Keratinocyte (primary cell): ENCODE measurements around the gene FMR1. TPM values are rescaled to one million over a fixed set of nuclear protein-coding genes. Genes with fewer than 3 reads are reported as not detected.

ENCODE experiments used
- DNase-seq: peaks from one replicate; pipeline ENCODE4 v3.0.0-alpha.2; 2011; ENCODE audit warnings: low read depth, missing footprints, low spot score
- FAIRE-seq: peaks from 2 replicates; lab custom pipeline; 2011; peaks lifted over from hg19 to GRCh38; lab: Jason Lieb, UNC
- H2AFZ ChIP-seq: 2 replicates; pipeline ENCODE4 v1.6.0; 2012; ENCODE audit warnings: low read length, control low read depth, inconsistent platforms; ENCODE audit not compliant: control insufficient read depth
- H3K27ac ChIP-seq: 2 replicates; pipeline ENCODE4 v1.5.1; 2011; ENCODE audit warnings: low read length; ENCODE audit not compliant: control insufficient read depth, insufficient read depth
- H3K27me3 ChIP-seq: 3 replicates; pipeline ENCODE4 v1.6.0; 2011; ENCODE audit warnings: low read length; ENCODE audit not compliant: control insufficient read depth, insufficient read depth; ENCODE audit errors: extremely low read depth
- H3K36me3 ChIP-seq, 2 experiments: 2 replicates in 1 of 2; 3 replicates in 1 of 2; pipeline ENCODE4 v1.5.1; 2011; ENCODE audit warnings: low read length in 2 of 2, mild to moderate bottlenecking in 1 of 2; ENCODE audit not compliant: control insufficient read depth in 2 of 2, insufficient read depth in 2 of 2; ENCODE audit errors: extremely low read depth in 1 of 2
- H3K4me1 ChIP-seq: 3 replicates; pipeline ENCODE4 v1.5.1; 2011; ENCODE audit warnings: low read length; ENCODE audit not compliant: control insufficient read depth, insufficient read depth; ENCODE audit errors: extremely low read depth
- H3K4me2 ChIP-seq: 3 replicates; pipeline ENCODE4 v1.6.0; 2011; ENCODE audit warnings: low read depth, low read length; ENCODE audit not compliant: control insufficient read depth, insufficient read depth; ENCODE audit errors: extremely low read depth
- H3K4me3 ChIP-seq, 3 experiments: fragments of 200-600 bp in 1 of 3; sonication (generic) in 1 of 3; 2 replicates in 2 of 3; 3 replicates in 1 of 3; pipeline ENCODE4 v1.5.1; 2011 to 2016; ENCODE audit warnings: low read length in 3 of 3, mild to moderate bottlenecking in 3 of 3, control low read depth in 2 of 3, inconsistent platforms in 1 of 3, low read depth in 1 of 3, mixed read lengths in 1 of 3, mixed run types in 1 of 3, moderate library complexity in 1 of 3; ENCODE audit not compliant: control insufficient read depth in 2 of 3, insufficient read depth in 2 of 3; ENCODE audit errors: extremely low read depth in 1 of 3
- H3K79me2 ChIP-seq: 2 replicates; pipeline ENCODE4 v1.6.0; 2012; ENCODE audit warnings: low read length; ENCODE audit not compliant: control insufficient read depth, insufficient read depth
- H3K9ac ChIP-seq: 3 replicates; pipeline ENCODE4 v1.6.0; 2011; ENCODE audit warnings: low read length; ENCODE audit not compliant: control insufficient read depth, insufficient read depth; ENCODE audit errors: extremely low read depth
- H3K9me1 ChIP-seq: 3 replicates; pipeline ENCODE4 v1.6.0; 2011; ENCODE audit warnings: low read length; ENCODE audit not compliant: control insufficient read depth, insufficient read depth; ENCODE audit errors: extremely low read depth
- H3K9me3 ChIP-seq: 2 replicates; pipeline ENCODE4 v1.5.1; 2012; ENCODE audit warnings: low read depth, low read length; ENCODE audit not compliant: control insufficient read depth
- H4K20me1 ChIP-seq: 3 replicates; pipeline ENCODE4 v1.6.0; 2011; ENCODE audit warnings: low read length; ENCODE audit not compliant: control insufficient read depth, insufficient read depth; ENCODE audit errors: extremely low read depth
- CTCF ChIP-seq, 3 experiments: IDR thresholded peaks in 1 of 3; conservative IDR thresholded peaks in 1 of 3; optimal IDR thresholded peaks in 1 of 3; 2 replicates in 2 of 3; 3 replicates in 1 of 3; pipeline versions ENCODE3 to v1.5.1; 2011; ENCODE audit warnings: low read length in 3 of 3, mild to moderate bottlenecking in 3 of 3, moderate library complexity in 2 of 3, control low read depth in 1 of 3, inconsistent platforms in 1 of 3; ENCODE audit not compliant: insufficient read depth in 2 of 3; ENCODE audit errors: extremely low read depth in 1 of 3
- EZH2 ChIP-seq: IDR thresholded peaks from one replicate; pipeline ENCODE4 v1.6.1; 2012; ENCODE audit warnings: inconsistent platforms, mild to moderate bottlenecking, low read length, moderate library complexity
- dilution Hi-C: fragments of 300-500 bp; cut with MboI; formaldehyde crosslinking; loops from one replicate; pipeline ENCODE4 v1.7.0; 2020; ENCODE audit warnings: low sequenced_read_pairs; ENCODE audit not compliant: extremely low pct_ligation_motif_present
- polyA plus RNA-seq, 5 experiments: library from polyadenylated mRNA; depleted of rRNA in 3 of 5; stranded (reverse) in 3 of 5; stranded (forward) in 1 of 5; unstranded in 1 of 5; fragments of >200 nt; gene quantifications; 1 replicate in 1 of 5; 2 replicates in 3 of 5; 3 replicates in 1 of 5; pipeline versions ENCODE4 v1.2.1 to v1.2.3, GENCODE V29; 2011 to 2012; ENCODE audit warnings: missing spikeins in 2 of 5, low read depth in 1 of 5, low replicate concordance in 1 of 5

Gene FMR1
- polyA plus RNA-seq, 1 donor (not counting 4 experiments of a cell fraction or from before 2014, with no cell fraction given) = 26.0 TPM

- dilution Hi-C loops = no loop called here
- TF ChIP-seq EZH2 (no peak), CTCF (optimal IDR thresholded peaks at IDR 0.05 in 1 of 3, IDR thresholded peaks at IDR 0.05 in 1 of 3, conservative IDR thresholded peaks at IDR 0.05 in 1 of 3; ENCODE audit: extremely low read depth in 1 of 3, insufficient read depth in 2 of 3, low read length in 3 of 3) (no peak)
- peaks cover 35% of the 10 kb centered on the region for H3K79me2 ChIP-seq
Measured at GRCh38 chrX:147910607-147911006, 1.1 kb upstream of the FMR1 start.

GRCh38 chrX:147912093-147912801 is 528 bp downstream of the FMR1 start:
- Histone ChIP-seq H3K9me1 (no peaks in the 10 kb centered on the region), H3K36me3 (no peaks in the 10 kb centered on the region), H3K4me3 (peak overlapping the region; percentile 71 to 76 (median 72)), H3K4me1 (peaks cover 3% of the 10 kb centered on the region), H3K27ac (peak overlapping the region; percentile 75), H3K9ac (peak overlapping the region; percentile 88), H3K4me2 (peak overlapping the region; percentile 82), H4K20me1 (no peaks in the 10 kb centered on the region), H3K27me3 (no peaks in the 10 kb centered on the region), H3K9me3 (no peaks in the 10 kb centered on the region), H2AFZ (peak overlapping the region; percentile 9), H3K79me2 (peaks cover 51% of the 10 kb centered on the region)
- dilution Hi-C loops = no loop called here
- TF ChIP-seq CTCF (optimal IDR thresholded peaks at IDR 0.05 in 1 of 3, IDR thresholded peaks at IDR 0.05 in 1 of 3, conservative IDR thresholded peaks at IDR 0.05 in 1 of 3; ENCODE audit: extremely low read depth in 1 of 3, insufficient read depth in 2 of 3, low read length in 3 of 3) (no peak), EZH2 (no peak)
- DNase-seq = no peak
- no peak for FAIRE-seq

More at GRCh38 chrX:147910607-147911006, 1.1 kb upstream of the FMR1 start:
- H4K20me1 ChIP-seq = no peaks in the 10 kb centered on the region
- no peak overlapping the region for H3K27ac ChIP-seq
- H3K36me3 ChIP-seq = no peaks in the 10 kb centered on the region
- H3K4me3 ChIP-seq = no peak overlapping the region
- no peak for DNase-seq
- no peaks in the 10 kb centered on the region for H3K9me3 ChIP-seq
- no peaks in the 10 kb centered on the region for H3K27me3 ChIP-seq
- no peak overlapping the region for H3K9ac ChIP-seq
- no peaks in the 10 kb centered on the region for H3K9me1 ChIP-seq
- no peak overlapping the region for H2AFZ ChIP-seq
- no peak overlapping the region for H3K4me2 ChIP-seq
- peaks cover 3% of the 10 kb centered on the region for H3K4me1 ChIP-seq
- FAIRE-seq = no peak
